Measurements from ENCODE around the gene RAB7B.

DNA sequence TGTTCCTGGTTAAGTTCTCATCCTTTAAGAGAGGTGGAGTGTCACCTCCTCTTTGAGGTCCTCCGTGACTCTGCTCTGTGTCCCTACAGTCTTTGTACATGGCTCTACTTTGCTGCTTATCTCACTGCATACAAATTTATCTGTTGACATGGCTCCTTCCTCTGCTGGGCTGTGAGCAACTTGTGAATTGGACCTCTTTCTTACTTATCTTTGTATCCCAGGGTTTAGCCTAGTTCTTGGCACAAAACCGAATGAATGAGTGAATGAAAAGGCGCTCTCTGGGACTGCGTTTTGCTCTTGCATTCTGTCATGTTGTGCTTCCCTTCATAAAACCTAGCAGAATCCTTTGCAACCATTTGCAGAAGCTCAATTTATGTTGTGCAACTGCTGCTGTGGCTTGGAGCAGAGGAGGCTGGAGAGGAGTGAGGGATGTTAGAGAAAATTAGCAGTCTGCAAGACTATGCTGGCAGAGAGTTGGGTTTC, 72.4 kb downstream of the RAB7B start:
- TF ChIP-seq, protein P1, sequence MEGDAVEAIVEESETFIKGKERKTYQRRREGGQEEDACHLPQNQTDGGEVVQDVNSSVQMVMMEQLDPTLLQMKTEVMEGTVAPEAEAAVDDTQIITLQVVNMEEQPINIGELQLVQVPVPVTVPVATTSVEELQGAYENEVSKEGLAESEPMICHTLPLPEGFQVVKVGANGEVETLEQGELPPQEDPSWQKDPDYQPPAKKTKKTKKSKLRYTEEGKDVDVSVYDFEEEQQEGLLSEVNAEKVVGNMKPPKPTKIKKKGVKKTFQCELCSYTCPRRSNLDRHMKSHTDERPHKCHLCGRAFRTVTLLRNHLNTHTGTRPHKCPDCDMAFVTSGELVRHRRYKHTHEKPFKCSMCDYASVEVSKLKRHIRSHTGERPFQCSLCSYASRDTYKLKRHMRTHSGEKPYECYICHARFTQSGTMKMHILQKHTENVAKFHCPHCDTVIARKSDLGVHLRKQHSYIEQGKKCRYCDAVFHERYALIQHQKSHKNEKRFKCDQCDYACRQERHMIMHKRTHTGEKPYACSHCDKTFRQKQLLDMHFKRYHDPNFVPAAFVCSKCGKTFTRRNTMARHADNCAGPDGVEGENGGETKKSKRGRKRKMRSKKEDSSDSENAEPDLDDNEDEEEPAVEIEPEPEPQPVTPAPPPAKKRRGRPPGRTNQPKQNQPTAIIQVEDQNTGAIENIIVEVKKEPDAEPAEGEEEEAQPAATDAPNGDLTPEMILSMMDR (IDR thresholded peaks at IDR 0.05): no peak
- no peak for TF ChIP-seq POLR2A (IDR thresholded peaks at IDR 0.05)

All from suprapubic skin (tissue), 3 donors.